Upper lobe of right lung (tissue), 1 donor: Measurements from ENCODE around the gene GRIN3A. TPM values are rescaled to one million over a fixed set of nuclear protein-coding genes. Genes with fewer than 3 reads are reported as not detected.
A peak's percentile ranks its signal among the peaks of the same experiment; 100 is the strongest.

Experiments
- ATAC-seq: fragments of 200-7000 bp; cut with Tn5 transposase; one replicate; pipeline ENCODE4 v1.9.1; 2020; ENCODE audit warnings: mild to moderate bottlenecking, moderate library complexity
- DNase-seq: peaks from one replicate; pipeline ENCODE4 v3.0.0-alpha.2; 2020
- H3K27ac ChIP-seq: fragments of 200-600 bp; one replicate; pipeline ENCODE4 v1.8.0; 2022
- H3K27me3 ChIP-seq: fragments of 200-600 bp; one replicate; pipeline ENCODE4 v1.8.0; 2022; ENCODE audit warnings: mild to moderate bottlenecking
- H3K36me3 ChIP-seq: fragments of 200-600 bp; one replicate; pipeline ENCODE4 v1.8.0; 2022
- H3K4me1 ChIP-seq: fragments of 200-600 bp; one replicate; pipeline ENCODE4 v1.8.0; 2022
- H3K4me3 ChIP-seq: fragments of 200-600 bp; one replicate; pipeline ENCODE4 v1.8.0; 2022; ENCODE audit warnings: mild to moderate bottlenecking
- H3K9me3 ChIP-seq: fragments of 200-600 bp; one replicate; pipeline ENCODE4 v1.8.0; 2022
- intact Hi-C: fragments of 100-400 bp; cut with DNase I; formaldehyde crosslinking; loops from one replicate; pipeline ENCODE4 v1.11.0; 2022
- long read RNA-seq: library from polyadenylated mRNA; unstranded; transcript quantifications from one replicate; pipeline ENCODE4 v2.0.0, GENCODE V29; 2021
- total RNA-seq: library from RNA; stranded (reverse); fragmentation: NEBNext Ultra II Directional; extraction: Animal tissue kit (Norgen Biotek cat#: 25700); gene quantifications from one replicate; pipeline ENCODE4 v1.2.1, GENCODE V29; 2021
- TF ChIP-seq, protein P1 (sequence below): fragments of 200-600 bp; IDR thresholded peaks from one replicate; pipeline ENCODE4 v1.8.0; 2022; ENCODE audit warnings: antibody characterized with exemption
- donor health status: DM: no; HTN: yes; CAD: no; lungs with severe emphysema.

The GRIN3A gene
- 0.06 TPM for total RNA-seq
- long read RNA-seq, partial matches to known transcripts: 0 of 1 reads
- long read RNA-seq, other reads (novel, unspliced or antisense): 1 of 1 reads

DNA sequence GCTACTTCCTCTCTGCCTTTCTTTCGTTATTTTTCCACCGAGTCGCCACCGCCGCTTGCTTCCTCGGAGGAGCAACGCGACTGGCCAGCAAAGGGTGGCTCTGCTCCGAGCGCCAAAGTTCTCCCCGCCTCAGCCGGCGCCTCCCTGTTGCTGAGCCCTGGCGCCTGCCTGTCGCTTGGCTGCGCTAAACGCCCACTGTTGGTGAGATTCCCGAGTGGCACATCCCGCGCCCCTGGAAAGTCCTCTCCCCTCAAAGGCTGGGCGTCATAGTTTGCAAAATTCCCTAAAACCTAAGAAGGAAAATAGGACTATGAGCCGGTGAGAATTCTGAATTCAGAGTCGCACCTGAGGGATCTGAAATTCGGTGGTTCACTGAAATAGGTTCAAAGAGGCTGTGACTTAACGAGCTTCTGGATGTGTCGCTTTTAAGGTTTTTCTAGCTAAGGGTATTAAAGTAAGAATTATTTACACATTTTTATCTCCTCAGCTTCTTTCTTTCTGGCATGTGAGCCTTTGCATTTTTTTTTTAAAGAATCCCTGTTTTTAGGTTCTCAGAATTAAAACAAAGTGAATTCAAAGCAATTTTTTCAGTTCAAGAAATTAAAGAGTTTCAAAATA, at the start of gene GRIN3A:
TSS of gene GRIN3A (minus strand) at position 82 of the 618 bp plus-strand sequence. CDS start 668 bp downstream, outside the sequence.
- H3K4me3 ChIP-seq: peak within 1 kb of the TSS; percentile 26
- H3K36me3 ChIP-seq: no peaks in the 10 kb centered on the region
- H3K27me3 ChIP-seq: peaks cover 54% of the 10 kb centered on the region
- ATAC-seq (peak; percentile 29), DNase-seq (peak; percentile 61)
- H3K4me1 ChIP-seq: peaks cover 8% of the 10 kb centered on the region
- TF ChIP-seq, protein P1, sequence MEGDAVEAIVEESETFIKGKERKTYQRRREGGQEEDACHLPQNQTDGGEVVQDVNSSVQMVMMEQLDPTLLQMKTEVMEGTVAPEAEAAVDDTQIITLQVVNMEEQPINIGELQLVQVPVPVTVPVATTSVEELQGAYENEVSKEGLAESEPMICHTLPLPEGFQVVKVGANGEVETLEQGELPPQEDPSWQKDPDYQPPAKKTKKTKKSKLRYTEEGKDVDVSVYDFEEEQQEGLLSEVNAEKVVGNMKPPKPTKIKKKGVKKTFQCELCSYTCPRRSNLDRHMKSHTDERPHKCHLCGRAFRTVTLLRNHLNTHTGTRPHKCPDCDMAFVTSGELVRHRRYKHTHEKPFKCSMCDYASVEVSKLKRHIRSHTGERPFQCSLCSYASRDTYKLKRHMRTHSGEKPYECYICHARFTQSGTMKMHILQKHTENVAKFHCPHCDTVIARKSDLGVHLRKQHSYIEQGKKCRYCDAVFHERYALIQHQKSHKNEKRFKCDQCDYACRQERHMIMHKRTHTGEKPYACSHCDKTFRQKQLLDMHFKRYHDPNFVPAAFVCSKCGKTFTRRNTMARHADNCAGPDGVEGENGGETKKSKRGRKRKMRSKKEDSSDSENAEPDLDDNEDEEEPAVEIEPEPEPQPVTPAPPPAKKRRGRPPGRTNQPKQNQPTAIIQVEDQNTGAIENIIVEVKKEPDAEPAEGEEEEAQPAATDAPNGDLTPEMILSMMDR: no peak
- H3K9me3 ChIP-seq: no peaks in the 10 kb centered on the region
- intact Hi-C loops: no loop called here
- H3K27ac ChIP-seq: no peak within 1 kb of the TSS

DNA sequence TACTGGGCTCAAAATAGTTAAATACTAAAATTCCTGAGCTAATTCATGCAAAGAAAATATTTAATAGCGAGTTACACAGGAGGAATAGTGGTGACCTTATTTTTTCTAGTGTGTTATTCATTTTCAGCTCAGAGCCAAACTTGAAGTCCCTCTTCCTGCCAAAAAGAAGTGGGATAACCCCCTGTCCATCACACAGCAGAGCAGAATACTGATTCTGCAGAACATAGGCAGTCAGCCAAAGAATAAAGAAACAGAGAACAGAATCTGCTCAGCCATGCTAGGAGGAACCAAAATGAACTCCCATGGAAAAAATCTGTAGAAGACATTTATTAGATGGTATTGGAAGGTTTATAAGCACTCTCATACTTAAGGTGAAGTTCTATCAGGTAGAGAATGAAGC, 49.4 kb upstream of the GRIN3A start:
- H3K4me3 ChIP-seq: no peak overlapping the region
- intact Hi-C loops: no loop called here
- ATAC-seq: no peak

DNA sequence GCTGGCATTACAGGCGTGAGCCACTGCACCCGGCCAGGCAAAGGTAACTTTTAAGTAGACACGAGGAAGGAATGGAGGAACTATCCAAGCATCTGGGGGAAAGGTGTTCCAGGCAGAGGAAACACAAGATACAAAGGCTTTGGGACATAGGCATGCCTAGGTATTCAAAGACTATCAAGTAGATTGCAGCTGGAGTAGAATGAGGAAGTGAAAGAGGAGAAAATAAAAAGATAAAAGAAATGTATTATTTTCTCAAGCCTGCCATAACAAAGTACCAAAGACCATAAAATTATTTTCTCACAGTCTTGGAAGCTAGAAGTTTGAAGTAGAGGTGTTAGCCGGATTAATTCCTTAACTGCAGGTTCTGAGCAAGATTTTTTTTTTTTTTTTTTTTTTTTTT, 39.9 kb upstream of the GRIN3A start:
- intact Hi-C loops: no loop called here
- ATAC-seq (no peak), DNase-seq (no peak)
- H3K9me3 ChIP-seq: no peaks in the 10 kb centered on the region
- no peak overlapping the region for H3K4me3 ChIP-seq
- H3K4me1 ChIP-seq: no peaks in the 10 kb centered on the region
- H3K36me3 ChIP-seq: no peaks in the 10 kb centered on the region
- TF ChIP-seq, protein P1: no peak
- no peak overlapping the region for H3K27ac ChIP-seq
- H3K27me3 ChIP-seq: no peaks in the 10 kb centered on the region

More for the DNA sequence above, 49.4 kb upstream of the GRIN3A start:
- Histone ChIP-seq H3K27ac (no peak overlapping the region), H3K4me1 (no peaks in the 10 kb centered on the region), H3K9me3 (no peaks in the 10 kb centered on the region), H3K36me3 (no peaks in the 10 kb centered on the region), H3K27me3 (no peaks in the 10 kb centered on the region)
- no peak for DNase-seq
- TF ChIP-seq, protein P1: no peak

DNA sequence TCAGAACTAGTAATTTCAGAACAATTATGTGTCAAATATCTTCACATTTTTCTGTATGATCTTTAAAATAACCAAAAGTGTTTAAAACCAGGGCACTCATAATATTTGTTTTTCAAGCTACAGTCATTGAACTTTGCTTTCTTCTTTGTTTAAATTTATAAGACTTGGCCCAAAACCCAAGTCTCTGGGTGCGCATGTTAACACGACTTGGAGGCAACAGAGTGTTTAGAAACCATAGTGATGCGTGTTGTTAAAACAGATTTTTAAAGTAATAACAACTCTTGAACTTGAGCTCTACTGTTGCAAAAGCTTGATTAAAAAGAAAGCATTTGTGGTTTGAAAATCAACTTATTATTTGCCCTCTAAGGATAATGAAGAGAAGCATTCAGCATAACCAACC, 26.0 kb upstream of the GRIN3A start:
- H3K9me3 ChIP-seq: no peaks in the 10 kb centered on the region
- H3K36me3 ChIP-seq: no peaks in the 10 kb centered on the region
- no peak for DNase-seq
- H3K4me3 ChIP-seq: no peak overlapping the region
- TF ChIP-seq, protein P1: no peak
- ATAC-seq: no peak
- no peak overlapping the region for H3K27ac ChIP-seq
- no peaks in the 10 kb centered on the region for H3K27me3 ChIP-seq
- no peaks in the 10 kb centered on the region for H3K4me1 ChIP-seq
- intact Hi-C loops: no loop called here

DNA sequence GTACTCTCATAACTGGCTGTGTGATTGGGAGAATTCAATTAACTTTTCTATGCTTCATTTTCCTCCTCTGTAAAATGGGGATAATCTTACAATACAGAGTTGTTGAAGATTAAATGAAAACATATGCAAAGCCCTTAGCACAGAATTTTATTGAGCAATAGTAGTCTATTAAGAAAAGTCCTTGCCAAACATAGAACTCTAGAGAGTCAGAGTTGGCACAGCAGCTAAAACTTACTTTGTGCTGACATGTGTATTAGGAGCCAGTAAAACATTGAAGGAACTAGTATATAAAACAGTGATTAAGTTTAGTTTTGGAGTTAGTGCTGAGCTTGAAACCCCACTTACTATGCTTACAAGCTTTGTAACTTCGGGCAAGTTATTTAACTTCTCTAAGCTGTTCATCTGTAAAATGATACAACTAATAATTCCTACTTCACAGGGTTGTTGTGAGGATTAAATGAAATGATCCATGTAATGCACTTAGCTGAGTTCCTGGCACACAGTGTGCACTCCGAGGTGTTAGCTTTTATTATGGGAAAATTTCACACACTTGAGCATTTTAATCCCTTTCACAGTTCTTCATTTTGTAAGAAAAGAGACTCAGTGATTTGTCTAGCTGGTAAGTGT, 20.0 kb upstream of the GRIN3A start:
- Histone ChIP-seq H3K27ac (no peak overlapping the region), H3K36me3 (no peaks in the 10 kb centered on the region), H3K27me3 (no peaks in the 10 kb centered on the region), H3K9me3 (no peaks in the 10 kb centered on the region), H3K4me1 (no peaks in the 10 kb centered on the region), H3K4me3 (no peak overlapping the region)
- TF ChIP-seq, protein P1: no peak
- DNase-seq: no peak
- intact Hi-C loops: no loop called here
- no peak for ATAC-seq
